Stimulated activated CD4-positive, alpha-beta T cell treated with anti-CD3 and anti-CD28 coated beads, TNF-alpha, amount 100 ng/mL, for 4 hours (primary cell): ENCODE data around the gene RAD21L1.
"Not testable (repeated sequence)": the region's sequence is repeated elsewhere in the genome, so short reads cannot be mapped to it uniquely, and the experiment has no call there.

Experiments used
- DNase-seq, 3 experiments: peaks; one replicate each; pipeline ENCODE4 v3.0.0-alpha.2; 2020; ENCODE audit warnings: low read depth in 3 of 3

Gene RAD21L1

DNA sequence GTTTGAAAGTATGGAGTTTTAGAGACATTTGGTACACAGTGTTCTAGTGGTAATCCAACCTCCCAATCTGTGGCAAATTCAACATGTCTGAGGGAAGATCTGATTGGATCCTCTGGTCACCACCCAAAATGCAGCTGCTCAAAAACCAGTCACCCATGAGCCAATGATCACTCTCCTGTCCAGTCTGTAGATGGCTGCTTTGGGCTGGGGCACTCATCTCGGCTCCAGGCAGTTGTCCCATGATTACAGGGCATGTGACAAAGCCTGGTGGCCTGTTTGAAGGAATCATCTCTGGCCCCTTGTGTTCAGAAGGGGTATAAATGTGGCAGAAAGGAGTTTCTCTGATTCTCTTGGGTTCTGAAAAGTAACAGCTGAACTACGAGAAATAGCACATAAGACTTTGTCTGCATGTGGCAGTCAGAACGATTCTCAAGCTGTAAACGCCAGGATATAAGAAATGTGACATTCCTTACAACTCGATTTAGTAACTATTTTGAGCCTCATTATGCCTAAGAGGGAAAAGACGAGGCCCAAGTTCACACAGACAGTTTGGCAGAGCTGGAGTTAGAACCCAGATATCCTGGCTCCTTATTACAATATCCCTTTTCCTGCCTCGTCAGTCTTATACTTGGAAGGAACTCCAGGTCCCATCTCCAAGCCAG is 26.5 kb upstream of the RAD21L1 start:
- no peak for DNase-seq

- DNase-seq = no peak
Observed at GRCh38 chr20:1199964-1200363, 25.9 kb upstream of the RAD21L1 start.

GRCh38 chr20:1202762-1203504 is 22.9 kb upstream of the RAD21L1 start, which contains the start of gene C20orf202:
C20orf202 (plus strand) TSS chr20:1203454; CDS start chr20:1203586, 132 bp downstream.
- DNase-seq = no peak

DNA sequence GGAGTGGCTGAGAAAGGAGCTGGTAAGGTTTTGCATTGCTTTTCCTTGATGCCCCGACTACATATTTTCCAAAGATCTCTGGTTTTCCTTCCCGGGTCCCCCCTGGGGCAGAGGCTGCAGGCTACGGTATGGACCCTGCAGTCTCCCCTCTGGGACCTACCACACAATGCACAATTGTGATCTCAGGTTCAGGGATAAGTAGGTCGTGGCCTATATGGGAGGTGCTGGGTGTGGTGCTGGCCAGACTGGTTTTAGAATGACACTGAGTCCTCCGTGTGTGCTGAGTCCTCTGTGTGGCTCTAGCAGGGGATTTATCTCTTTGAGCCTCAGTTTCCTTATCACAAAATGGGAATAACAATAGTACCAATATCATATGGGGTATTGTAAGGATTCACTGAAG is 22.2 kb upstream of the RAD21L1 start:
- no peak for DNase-seq

- no peak for DNase-seq
Observed at GRCh38 chr20:1204113-1204512, 21.7 kb upstream of the RAD21L1 start.

DNA sequence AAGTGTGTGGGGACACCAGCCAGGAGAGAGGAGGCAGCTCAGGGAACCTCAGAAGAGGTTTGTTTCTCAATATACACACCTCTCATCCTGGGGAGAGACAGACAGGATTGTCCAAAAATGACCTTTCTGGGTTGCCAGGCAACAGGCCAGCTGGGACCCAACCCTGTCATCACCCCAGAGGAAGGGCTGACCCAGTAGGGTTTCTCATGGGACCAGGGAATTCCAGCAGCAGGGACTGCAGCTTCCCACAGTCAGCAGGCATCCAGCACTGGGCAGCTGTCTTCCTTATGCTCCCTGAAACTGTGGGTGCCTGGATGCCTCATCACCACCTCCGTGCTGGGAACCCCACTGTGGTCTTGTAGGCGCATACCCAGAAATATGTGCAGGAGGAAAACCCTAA is 21.3 kb upstream of the RAD21L1 start:
- DNase-seq = no peak

GRCh38 chr20:1205802-1206201 is 20.0 kb upstream of the RAD21L1 start:
- DNase-seq = no peak

DNA sequence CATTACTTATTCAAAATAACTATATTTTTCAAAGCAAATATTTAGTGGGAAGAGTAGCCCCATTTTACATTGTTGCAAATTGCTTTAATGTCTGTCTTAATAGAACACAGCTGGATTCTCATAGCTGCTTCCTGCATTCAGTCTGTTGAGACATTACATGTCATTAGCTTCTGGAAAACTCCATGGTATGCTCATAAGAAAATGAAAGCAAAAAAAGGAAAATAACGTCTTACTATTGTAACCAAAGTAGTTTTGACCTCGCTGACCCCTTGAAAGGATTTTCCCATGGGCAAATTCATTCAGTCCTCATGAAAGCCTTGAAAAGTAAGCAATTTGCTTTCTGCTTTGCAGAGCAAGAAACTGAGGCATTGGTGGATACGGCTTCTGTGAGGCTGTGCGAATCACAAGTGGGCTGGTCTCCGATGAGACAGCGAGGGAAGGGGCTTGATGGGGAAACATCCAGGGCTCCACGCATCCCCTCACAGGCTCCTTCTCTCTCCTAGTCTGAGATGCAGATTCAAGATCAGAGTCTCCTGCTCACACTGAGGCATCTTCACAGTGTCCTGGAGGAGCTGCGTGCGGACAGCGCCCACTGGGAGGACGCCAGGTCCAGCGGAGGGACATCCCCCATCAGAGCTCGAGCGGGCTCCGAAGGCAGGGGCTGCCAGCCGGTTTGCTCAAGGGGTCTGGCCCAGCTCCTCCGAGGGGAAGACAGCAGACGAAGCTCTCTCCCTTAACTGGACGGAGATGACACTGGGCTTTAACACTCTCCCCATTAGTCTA is 19.3 kb upstream of the RAD21L1 start:
- DNase-seq = no peak

GRCh38 chr20:1207293-1207878 is 18.5 kb upstream of the RAD21L1 start:
- no peak for DNase-seq

- DNase-seq = no peak
Observed at GRCh38 chr20:1209447-1210387, 16.1 kb upstream of the RAD21L1 start.

DNA sequence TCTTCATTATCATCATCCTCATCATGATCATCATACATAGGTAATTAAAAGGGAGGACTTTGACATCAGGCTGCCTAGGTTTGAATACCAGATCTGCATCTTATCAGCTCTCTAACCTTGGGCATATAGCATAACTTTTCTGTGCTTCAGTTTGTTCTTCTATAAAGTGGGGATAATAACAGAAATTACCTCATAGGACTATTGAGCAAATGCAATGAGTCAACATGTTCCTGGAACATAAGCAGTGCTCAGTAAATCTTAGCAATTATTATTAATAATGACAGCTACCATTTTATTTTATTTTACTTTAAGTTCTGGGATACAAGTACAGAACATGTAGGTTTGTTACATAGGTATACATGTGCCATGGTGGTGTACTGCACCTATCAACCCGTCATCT is 15.3 kb upstream of the RAD21L1 start:
- DNase-seq = no peak

DNA sequence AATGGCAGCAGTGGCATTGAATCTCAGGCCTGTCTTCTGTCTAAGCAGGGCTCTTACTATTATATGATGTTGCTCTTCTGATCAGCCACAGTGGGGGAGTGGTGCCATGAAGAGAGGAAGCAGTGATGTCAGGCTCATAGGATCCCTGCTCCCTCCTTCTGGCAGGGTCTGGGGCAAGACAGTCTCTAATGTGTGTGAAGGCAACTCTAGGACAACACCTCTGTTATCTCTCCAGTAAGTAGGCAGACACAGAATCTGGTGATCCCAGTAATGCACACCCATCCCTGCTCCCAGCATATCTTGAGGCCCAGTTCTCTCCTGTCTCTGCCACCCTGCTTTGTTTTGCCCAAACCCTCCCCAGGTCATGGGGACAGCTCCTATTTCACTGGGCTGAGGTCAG is 13.8 kb upstream of the RAD21L1 start:
- no peak for DNase-seq

DNA sequence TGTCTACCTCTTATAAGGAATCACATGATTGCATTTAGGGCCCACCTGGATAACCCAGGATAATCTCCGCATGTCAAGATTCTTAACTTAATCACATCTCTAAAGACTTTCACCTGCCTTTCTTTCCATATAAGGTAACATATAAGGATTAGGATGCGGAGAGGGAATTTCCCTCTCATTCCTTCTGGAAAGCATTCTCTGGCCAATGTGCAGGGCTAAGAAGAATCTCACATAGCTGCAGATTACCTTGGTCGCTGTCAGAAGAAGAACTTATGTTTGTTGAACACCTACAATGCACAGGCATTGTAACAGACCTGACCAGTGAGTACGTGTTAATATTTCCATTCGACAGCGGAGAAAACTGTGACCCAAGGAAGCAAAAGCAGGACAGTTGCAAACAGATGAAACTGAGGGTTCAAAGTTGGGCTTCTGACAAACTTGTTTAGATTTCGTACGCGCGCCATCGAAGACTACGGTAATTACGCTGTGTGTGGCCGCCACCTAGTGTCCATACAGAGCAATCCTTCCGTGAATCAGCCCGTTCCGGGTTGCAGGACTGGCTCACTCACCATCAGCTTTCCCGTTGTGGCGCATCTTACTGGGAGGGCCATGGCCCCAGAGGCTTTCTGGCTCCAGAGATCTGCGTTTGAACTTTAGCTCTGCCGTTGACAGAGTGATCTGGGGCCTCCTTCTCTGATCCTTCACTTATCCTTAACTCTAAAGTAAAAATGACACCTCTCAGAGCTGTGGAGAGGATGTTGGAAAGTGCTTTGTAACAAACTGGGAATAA is 13.0 kb upstream of the RAD21L1 start:
- DNase-seq = peak; percentile 35 to 49 (median 44)

- no peak for DNase-seq
Observed at GRCh38 chr20:1214838-1215261, 11.0 kb upstream of the RAD21L1 start.

- peak; percentile 18 to 33 (median 29) for DNase-seq
Observed at GRCh38 chr20:1215386-1216170, 10.3 kb upstream of the RAD21L1 start.

DNA sequence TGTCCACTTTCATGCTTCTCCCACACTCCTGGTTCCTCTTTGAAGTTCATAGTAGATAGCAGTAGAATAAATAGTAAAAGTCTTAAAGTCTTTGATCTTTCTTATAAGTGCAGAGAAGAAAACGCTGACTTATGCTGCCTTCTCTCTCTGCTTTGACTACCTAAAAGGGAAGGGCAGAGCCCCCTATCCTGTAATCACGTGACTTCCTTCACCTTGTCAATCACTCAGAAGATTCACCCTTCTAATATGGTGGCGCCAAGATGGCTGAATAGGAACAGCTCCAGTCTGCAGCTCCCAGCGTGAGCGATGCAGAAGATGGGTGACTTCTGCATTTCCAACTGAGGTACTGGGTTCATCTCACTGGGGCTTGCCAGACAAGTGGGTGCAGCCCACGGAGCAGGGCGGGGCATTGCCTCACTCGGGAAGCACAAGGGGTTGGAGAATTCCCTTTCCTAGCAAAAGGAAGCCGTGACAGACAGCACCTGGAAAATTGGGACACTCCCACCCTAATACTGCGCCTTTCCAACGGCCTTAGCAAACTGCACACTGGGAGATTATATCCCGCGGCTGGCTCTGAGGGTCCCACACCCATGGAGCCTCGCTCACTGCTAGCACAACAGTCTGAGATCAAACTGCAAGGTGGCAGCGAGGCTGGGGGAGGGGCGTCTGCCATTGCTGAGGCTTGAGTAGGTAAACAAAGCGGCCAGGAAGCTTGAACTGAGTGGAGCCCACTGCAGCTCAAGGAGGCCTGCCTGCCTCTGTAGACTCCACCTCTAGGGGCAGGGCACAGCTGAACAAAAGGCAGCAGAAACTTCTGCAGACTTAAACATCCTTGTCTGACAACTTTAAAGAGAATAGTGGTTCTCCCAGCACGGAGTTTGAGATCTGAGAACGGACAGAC is 9.1 kb upstream of the RAD21L1 start:
- DNase-seq = not testable (repeated sequence)

GRCh38 chr20:1222750-1223149 is 3.1 kb upstream of the RAD21L1 start:
- not testable (repeated sequence) for DNase-seq

- DNase-seq = no peak
Observed at GRCh38 chr20:1224205-1224890, 1.5 kb upstream of the RAD21L1 start.
